Tibial nerve (tissue), 4 donors: ENCODE results near the gene PGA3.

Experiments used
- EP300 ChIP-seq, 2 donors: sonication (generic); formaldehyde crosslinking; IDR thresholded peaks; one replicate each; pipeline ENCODE4 v1.6.1; 2017; ENCODE audit warnings: antibody characterized with exemption in 2 of 2, mild to moderate bottlenecking in 1 of 2
- POLR2A ChIP-seq, 2 donors: fragments of 450-650 bp; IDR thresholded peaks; one replicate each; pipeline ENCODE4 v1.6.1; 2017; ENCODE audit warnings: antibody characterized with exemption in 2 of 2, mild to moderate bottlenecking in 2 of 2, moderate library complexity in 2 of 2
- TF ChIP-seq, protein P1 (sequence below), 5 experiments: fragments of 200-600 bp in 3 of 5; fragments of 450-650 bp in 2 of 5; sonication (generic) in 3 of 5; IDR thresholded peaks; one replicate each; pipeline ENCODE4 v1.5.1; 2016 to 2019; ENCODE audit warnings: antibody characterized with exemption in 5 of 5, mild to moderate bottlenecking in 3 of 5, moderate library complexity in 2 of 5

DNA sequence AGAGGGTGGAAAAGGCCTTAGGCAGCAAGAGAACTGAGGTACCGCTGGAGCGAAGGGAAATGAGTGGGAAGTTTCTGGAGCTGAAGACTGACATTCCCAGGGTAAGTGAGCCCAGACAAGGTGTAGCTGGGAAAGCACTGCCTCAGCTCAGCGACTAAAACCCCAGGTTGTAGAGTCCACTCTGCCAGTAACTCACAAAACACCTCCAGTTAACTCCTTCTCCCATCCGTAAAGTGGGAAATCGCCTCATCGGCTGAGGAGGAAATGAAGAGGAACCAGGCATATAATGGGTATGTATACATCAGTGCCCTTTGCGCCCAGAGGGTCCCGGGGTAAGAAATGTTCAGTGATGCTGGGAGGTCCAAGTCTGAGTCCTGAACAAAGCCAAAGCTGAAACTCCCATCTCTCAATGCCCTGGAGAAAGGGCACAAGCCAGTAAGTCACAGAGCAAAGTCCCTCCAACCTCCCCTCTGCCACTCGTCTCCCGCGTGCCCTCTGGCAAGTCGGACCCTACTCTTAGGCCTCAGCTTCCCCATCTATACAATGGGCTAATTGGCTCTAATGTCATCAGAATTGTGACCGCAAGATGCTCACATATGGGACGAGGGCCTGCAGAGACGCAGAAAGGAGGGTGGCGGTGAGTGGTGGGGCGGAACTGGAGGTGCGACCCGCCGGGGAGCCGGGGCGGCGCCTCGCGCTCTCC is 42.7 kb upstream of the PGA3 start:
- TF ChIP-seq, protein P1, sequence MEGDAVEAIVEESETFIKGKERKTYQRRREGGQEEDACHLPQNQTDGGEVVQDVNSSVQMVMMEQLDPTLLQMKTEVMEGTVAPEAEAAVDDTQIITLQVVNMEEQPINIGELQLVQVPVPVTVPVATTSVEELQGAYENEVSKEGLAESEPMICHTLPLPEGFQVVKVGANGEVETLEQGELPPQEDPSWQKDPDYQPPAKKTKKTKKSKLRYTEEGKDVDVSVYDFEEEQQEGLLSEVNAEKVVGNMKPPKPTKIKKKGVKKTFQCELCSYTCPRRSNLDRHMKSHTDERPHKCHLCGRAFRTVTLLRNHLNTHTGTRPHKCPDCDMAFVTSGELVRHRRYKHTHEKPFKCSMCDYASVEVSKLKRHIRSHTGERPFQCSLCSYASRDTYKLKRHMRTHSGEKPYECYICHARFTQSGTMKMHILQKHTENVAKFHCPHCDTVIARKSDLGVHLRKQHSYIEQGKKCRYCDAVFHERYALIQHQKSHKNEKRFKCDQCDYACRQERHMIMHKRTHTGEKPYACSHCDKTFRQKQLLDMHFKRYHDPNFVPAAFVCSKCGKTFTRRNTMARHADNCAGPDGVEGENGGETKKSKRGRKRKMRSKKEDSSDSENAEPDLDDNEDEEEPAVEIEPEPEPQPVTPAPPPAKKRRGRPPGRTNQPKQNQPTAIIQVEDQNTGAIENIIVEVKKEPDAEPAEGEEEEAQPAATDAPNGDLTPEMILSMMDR (IDR thresholded peaks at IDR 0.05) = no peak
- TF ChIP-seq EP300 (IDR thresholded peaks at IDR 0.05) (peak in 1 of 2 donors; percentile 39), POLR2A (IDR thresholded peaks at IDR 0.05) (no peak)
